GM19438 (cell line): ENCODE measurements around the gene BBOX1.
"Not testable (repeated sequence)": the region's sequence is repeated elsewhere in the genome, so short reads cannot be mapped to it uniquely, and the experiment has no call there.

Experiments
- ATAC-seq: cut with Tn5 transposase; IDR thresholded peaks from one replicate; pipeline ENCODE4 v1.9.1; 2021; ENCODE audit warnings: low read depth; ENCODE audit not compliant: unreplicated experiment

Gene BBOX1

GRCh38 chr11:27120211-27120610 is 79.6 kb downstream of the BBOX1 start:
- no peak for ATAC-seq

GRCh38 chr11:27122001-27122400 is 81.4 kb downstream of the BBOX1 start:
- no peak for ATAC-seq

DNA sequence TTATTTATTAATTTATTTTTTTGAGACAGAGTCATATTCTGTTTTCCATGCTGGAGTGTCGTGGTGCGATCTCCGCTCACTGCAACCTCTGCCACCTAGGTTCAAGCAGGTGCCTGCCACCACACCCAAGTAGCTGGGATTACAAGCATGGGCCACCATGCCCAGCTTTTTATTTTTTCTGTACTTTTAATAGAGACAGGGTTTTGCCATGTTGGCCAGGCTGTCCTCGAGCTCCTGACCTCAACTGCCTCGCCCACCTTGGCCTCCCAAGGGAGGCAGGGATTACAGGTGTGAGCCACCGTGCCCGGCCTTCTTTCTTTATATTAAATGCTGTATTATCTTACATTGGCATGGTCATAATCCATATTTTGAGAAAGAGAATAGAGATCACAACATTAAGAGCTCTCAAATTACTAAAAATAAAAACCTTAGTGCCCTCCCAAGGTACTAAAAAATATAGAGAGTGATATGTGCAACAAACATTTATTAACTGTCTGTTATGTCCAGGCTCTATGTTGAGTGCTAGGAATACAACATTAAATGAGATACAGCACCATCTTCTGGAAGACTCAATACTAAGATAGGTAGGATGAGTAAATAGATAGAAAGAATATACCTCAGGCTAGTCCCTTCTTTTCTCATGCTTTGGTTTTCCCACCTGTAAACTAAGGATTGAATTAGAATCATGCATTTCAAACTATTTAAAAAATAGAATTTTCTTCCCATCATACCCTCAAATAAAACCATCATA is 84.1 kb downstream of the BBOX1 start:
- no peak for ATAC-seq

DNA sequence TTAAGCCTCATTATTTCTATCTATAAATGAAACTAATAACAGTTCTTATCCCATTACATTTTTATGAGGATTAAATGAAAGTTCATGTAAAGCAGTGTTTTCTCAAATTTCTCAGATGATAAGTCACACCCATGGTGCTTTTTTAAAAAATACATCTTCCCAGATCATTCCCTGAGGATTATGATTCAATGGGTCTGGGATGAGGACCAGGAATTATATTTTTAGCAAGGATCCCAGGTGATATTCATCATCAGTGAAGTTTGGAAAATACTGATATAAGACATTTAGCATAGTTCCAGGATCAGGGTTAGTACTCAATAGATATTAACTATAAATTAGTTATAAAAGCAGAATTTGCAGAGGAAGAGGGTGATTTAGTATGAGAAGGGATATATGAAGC is 89.1 kb downstream of the BBOX1 start:
- ATAC-seq = no peak

GRCh38 chr11:27130806-27131205 is 90.2 kb downstream of the BBOX1 start:
- no peak for ATAC-seq

- ATAC-seq = not testable (repeated sequence)
Observed at GRCh38 chr11:27135924-27136329, 95.3 kb downstream of the BBOX1 start.

GRCh38 chr11:27138716-27139115 is 98.1 kb downstream of the BBOX1 start:
- no peak for ATAC-seq

- ATAC-seq = no peak
Observed at GRCh38 chr11:27139742-27140367, 99.2 kb downstream of the BBOX1 start.

GRCh38 chr11:27141576-27141975 is 101.0 kb downstream of the BBOX1 start:
- no peak for ATAC-seq

GRCh38 chr11:27147916-27148315 is 107.3 kb downstream of the BBOX1 start:
- no peak for ATAC-seq

DNA sequence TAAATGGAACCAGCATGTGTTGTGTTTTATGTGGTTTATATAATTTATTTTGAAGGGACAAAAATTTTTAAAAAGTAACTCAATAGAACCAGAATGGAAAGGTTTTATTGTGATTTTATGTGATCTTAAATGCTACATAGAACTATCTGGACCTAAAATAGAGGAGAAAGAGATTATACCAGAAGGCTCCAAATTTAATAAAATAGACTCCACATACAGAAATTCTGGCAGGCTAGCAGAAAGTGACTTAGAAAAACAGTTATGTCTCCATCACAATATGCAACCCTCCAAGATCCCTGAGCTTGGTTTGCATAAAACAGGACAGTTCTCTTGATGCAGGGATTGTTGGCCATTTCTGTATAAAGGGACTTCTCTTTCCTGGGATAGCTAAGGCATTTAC is 107.9 kb downstream of the BBOX1 start:
- no peak for ATAC-seq

- no peak for ATAC-seq
Observed at GRCh38 chr11:27150098-27150497, 109.5 kb downstream of the BBOX1 start.

GRCh38 chr11:27153136-27153535 is 112.5 kb downstream of the BBOX1 start:
- no peak for ATAC-seq

DNA sequence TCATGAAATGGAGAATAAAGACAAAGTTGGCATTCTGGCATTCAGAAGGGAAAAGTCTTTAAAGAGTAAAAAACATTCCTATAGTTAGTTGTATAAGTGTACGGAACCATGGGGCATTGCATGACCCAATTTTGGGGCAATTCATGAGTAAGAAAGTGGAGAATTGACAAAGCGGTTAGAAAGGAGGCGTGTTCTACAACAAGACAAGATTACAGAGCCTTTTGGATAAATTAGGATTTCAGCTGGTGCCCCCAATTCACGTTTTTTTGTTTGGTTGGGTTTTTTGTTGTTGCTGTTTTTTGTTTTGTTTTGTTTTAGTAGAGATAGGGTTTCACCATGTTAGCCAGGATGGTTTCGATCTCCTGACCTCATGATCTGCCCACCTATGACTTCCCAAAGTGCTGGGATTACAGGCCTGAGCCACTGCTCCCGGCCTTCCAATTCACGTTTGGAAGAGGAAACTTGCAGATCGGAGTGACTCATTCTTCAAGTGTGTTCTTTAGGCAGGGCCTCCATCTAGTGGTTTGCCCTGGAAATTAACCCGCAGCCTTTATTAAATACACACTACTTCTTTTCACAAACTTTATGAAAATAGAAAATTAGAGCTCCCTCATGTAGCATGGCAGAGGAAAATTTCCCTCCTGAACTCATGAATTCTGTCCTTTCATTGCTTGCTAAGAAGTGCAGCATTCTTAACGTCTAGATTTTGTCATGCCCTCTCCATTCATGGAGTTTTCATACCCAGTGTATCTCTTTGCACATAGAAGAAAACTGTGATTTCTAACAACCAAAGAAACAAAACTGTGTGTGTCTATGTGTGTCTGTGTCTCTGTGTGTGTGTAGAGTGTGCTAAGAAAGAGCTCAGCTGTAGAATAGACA is 118.1 kb downstream of the BBOX1 start:
- no peak for ATAC-seq

- no peak for ATAC-seq
Observed at GRCh38 chr11:27159335-27159679, 118.7 kb downstream of the BBOX1 start.

- ATAC-seq = no peak
Observed at GRCh38 chr11:27161071-27161470, 120.5 kb downstream of the BBOX1 start.

DNA sequence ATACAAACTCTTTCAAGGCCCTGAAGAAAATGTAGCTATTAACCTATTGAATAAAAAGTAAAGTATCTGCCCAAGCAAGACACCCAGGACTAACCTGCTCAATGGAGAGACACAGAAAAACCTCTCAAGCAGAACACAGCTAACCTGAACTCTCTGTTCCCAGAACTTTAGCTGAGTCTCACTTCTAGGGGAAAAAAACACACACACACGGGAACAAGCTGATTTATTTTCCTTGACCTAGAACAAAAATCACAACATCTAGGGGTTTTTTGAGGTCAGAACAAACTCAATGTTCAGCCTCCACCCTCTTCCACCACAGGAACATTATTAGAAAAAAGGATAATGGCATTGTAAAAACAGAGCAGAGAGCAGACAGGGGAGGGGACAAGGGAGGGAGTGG is 121.6 kb downstream of the BBOX1 start:
- ATAC-seq = no peak

DNA sequence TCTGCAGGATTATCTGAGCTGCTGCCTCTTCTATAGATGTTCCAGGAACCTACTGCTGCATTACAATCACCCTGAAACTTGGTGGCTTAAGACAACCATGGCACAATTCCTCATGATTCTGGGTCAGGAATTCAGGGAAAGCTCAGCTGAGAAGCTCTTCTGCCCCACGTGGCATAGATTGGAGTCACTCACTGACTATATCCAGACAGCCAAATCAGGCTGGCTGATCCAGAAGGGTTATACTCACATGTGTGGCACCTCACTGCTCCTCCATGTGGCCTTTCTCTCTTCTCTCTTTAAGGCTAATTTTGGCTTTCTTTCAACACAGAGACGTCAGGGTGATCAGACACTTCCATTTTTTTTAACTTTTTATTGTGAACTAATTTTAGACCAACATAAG is 125.5 kb downstream of the BBOX1 start:
- ATAC-seq = no peak

- ATAC-seq = no peak
Observed at GRCh38 chr11:27171376-27171958, 130.9 kb downstream of the BBOX1 start.

- ATAC-seq = no peak
Observed at GRCh38 chr11:27173545-27173944, 132.9 kb downstream of the BBOX1 start.

- ATAC-seq = no peak
Observed at GRCh38 chr11:27174021-27174420, 133.4 kb downstream of the BBOX1 start.
